Astrocyte (in vitro differentiated cells and primary cell): ENCODE data around the gene CYBC1.

Experiments
- CTCF ChIP-seq: IDR thresholded peaks from 2 replicates; pipeline ENCODE4 v1.5.1; 2011; ENCODE audit warnings: low read depth, mild to moderate bottlenecking, inconsistent platforms, low read length, moderate library complexity; ENCODE audit not compliant: insufficient read depth
- EZH2 ChIP-seq: IDR thresholded peaks from 2 replicates; pipeline ENCODE4 v1.6.1; 2012; ENCODE audit warnings: mild to moderate bottlenecking, low read length, inconsistent platforms; ENCODE audit not compliant: insufficient read depth

GRCh38 chr17:82396601-82397435 is 53.7 kb downstream of the CYBC1 start:
- TF ChIP-seq CTCF (no peak), EZH2 (no peak)
